ENCODE data around the gene PHLDA1. TPM values are rescaled to one million over a fixed set of nuclear protein-coding genes. Genes with fewer than 3 reads are reported as not detected.

The PHLDA1 gene
- total RNA-seq, 1 donor = 0.54 TPM

DNA sequence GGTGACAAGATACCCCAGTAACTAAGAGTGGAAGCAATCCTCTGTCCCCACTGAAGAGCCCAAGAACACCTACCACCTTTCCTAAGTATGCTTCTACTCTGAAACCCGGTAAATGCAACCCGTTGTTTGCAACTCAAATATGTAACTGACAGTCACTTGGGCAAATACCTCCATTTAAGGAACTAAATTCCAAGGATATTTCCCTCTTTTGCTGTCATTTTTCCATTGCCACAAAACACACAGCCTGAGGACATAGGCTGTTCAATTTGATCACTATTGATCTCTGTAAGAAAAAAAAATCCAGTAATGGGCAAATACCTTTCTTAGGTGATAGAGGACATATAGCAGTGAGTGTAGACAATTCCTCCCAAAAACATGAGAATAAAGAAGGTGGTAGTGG lies 6.6 kb upstream of the PHLDA1 start:
- no peak for DNase-seq (ENCODE audit: low read depth in 2 of 3, low spot score in 2 of 3)

DNA sequence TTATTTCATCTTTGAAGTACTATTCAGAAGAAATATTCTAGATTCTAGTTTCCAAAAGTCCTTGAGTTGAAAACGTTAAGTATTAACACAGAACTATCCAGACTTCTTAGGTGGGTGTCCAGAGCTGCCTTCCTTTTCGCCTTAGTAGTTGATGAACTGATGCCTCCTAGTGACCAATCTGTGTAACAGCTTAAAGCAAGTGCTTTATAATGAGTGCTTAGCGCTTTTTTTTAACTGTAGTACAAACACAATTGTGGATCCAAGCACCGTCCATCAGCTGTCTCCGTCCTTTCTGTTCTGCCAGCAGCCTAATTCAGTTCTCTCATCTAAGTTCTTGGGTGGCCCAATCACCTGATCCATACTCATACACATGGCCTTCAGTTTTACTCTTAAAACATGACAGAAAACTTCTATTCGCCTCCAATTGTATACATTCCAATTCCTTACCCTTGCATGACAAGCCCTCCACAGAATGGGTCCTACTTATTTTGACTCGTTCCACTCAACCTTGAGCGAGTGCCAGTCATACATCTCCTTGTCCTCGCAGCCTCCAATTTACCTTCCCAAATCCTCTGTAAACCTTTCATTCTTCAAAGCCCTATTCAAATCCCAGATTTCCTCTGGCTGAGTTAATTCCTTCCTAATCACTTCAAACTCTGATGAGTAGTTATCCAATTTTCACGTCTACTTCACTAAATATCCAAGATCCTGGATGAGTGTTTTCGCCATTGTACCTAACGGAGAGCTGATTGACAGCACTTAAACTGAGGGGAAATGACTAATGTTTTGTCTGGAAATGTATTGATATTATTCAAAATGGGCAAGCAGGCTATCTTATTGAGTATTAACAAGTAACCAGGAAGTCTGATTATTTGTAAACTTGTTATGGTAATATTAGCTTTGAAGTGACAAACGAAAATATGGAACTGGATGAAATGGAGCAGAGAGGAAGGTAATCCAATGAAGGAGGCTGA lies 5.8 kb upstream of the PHLDA1 start:
- DNase-seq (ENCODE audit: low read depth in 2 of 3, low spot score in 2 of 3) = peak in 2 of 3 donors; percentile 72 to 83

DNA sequence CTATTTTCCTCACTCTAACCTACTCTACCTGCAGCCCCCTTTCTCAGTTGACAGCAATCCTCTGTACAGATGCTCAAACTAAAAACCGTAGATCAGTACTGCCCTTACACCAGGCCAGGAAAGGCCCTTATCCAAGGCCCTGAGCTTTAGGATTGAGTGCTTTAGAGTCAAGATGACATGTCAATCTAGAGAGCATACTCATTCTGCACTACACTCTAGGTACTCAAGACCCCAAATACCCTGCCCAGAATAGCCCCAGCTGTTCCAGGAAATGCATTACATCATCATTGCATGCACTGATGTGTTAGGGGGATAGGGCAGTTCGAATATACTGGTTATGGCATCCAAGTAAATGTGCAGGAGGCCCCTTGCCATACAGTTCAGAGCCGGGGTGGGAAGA lies 3.5 kb upstream of the PHLDA1 start:
- DNase-seq (ENCODE audit: low read depth in 2 of 3, low spot score in 2 of 3) = no peak

DNA sequence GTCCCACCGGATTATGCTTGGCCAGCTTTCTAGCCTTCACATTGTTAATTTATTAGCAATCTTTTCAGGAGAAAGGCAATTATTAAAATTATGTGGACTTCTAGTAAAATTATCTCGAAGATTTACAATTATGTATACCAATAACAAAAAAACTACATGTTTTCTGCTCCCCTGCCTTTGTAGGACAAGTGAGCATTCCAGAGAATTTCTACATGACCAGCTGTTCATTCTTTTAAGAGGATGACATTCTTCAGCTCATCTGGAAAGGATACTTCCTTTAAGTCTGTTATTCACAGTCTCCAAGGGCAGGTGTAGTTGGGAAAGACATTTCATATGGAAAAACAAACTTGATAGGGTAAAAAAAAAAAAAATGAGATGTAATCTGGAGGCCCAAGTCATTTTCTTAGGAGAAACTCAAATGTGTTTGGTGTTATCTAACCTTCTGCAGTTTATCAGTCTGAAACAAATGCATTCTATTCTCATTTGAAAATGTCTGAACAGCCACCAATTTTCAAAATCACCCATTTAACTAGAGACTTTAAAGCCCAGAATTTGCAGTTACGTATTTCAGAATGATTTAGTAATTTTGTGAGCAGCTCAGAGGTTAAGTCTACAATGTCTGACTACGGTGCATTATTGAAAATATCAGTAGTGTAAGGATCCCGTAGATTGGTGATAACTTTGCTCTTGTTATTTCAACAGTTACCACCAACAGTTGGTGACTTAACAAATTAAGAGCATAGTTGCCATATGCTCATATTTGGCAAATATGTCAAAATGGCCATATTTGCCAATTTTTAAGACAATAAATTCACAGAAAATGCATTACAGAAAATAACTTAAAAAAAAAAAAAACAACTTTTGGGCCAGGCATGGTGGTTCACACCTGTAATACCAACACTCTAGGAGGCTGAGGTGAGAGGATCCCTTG lies 1.8 kb upstream of the PHLDA1 start:
- DNase-seq (ENCODE audit: low read depth in 2 of 3, low spot score in 2 of 3) = no peak

DNA sequence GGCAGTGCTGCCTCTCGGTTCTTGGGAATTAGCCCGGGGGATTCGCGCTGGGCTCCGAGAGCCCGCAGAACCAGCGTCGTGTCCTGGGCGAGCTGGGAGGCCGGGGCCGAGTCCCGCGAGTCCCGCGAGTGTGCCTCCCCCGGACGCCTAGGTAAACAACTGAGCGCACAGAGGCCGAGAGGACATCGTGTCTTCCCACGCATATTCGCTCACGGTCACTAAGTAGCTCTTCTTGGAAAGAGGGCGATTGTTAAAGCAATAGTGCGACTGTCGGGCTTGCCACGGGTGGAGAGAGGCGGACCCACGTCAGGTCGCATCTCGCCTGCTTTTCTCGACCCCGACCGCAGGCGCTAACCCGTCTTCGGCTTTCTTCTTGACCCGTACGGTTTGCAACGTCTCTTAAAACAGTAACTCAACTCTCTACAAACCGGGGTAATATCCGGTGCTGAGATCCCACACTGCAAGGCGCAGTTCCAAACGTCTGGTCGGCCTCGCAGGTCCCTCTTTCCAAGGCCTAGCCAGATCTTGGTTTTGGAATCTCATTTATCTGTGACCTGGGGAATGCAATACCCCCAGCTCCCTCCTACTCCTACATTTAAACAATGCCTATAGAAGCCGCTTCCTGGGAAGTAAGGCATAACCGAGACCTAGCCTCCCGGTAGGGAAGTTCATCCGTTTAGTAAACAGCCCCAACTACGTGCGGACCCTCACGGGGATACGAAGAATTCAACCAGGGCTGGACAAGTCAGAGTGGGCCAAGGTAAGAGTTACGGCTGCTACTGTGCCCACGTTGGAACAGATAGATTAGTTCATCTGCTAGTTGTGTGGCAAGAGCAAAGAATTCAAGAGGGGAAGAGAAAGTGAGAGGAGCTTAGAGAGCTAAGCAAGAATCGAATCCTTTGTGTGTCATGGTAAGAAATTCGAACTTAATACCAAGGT lies 736 bp upstream of the PHLDA1 start:
- peak in 2 of 3 donors; percentile 24 to 41 for DNase-seq (ENCODE audit: low read depth in 2 of 3, low spot score in 2 of 3)

DNA sequence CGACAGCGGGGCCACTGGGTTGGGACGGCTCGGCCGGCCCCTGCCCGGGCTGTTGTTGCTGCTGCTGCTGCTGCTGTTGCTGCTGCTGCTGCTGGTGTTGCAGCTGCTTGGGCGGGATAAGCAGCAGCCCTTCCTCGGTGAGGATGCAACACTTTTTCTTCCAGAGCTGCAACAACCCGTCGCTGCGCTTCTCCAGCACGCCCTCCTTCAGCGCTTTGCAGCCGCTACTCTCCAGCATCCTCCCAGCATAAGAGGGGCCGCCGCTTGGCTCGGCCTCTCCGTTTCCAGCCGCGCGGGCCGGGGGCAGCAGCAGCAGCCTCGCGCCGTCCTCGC lies 529 bp downstream of the PHLDA1 start:
- DNase-seq (ENCODE audit: low read depth in 2 of 3, low spot score in 2 of 3) = no peak

DNA sequence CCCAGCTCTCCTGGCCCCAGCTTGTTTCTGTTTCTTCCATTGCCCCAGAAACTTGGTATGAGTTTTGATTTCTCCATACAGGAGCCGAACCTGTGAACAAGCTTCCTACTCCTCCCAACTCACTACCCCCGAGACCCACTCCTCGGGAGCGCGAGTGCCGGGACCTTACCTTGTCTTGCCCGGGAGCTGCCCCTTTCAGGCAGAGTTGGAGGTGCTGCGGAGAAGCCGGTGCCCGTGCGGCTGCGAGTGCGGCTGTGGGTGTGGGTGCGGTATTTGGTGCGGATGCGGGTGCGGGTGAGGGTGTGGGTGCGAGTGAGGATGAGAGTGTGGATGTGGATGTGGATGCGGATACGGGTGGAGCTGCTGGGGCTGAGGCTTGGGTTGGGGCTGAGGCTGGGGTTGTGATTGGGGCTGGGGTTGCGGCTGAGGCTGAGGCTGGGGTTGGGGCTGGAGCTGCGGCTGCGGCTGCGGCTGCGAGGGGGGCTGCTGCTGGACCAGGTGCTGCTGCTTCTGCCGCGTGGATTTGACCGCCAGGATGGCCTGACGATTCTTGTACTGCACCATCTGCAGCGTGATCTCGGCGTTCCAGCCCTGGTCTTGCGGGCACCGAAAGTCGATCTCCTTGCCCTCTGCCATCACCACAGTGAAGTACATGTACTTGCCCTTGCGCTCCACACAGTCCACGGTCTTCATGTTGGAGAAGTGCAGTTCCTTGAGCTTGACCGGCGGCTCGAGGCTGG lies 1.1 kb downstream of the PHLDA1 start:
- peak in 2 of 3 donors; percentile 22 to 23 for DNase-seq (ENCODE audit: low read depth in 2 of 3, low spot score in 2 of 3)

DNA sequence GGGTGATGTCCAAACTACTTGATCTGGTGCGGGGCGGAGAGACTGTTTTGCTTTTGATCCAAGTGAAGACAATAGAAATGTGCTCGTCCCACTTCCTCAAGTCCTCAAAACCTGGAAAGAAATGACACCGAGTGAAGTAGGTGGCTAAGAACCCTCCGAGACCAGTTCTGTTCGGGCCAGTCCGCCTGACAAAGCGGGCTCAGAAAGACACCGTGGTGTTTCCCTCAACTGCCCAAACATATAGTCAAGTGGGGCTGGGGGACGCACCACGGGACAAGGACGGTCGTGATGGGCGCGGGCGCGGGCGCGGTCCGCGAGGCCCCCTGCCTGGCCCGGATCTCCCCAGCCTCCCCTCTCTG lies 1.6 kb downstream of the PHLDA1 start:
- peak in 1 of 3 donors; percentile 12 for DNase-seq (ENCODE audit: low read depth in 2 of 3, low spot score in 2 of 3)

DNA sequence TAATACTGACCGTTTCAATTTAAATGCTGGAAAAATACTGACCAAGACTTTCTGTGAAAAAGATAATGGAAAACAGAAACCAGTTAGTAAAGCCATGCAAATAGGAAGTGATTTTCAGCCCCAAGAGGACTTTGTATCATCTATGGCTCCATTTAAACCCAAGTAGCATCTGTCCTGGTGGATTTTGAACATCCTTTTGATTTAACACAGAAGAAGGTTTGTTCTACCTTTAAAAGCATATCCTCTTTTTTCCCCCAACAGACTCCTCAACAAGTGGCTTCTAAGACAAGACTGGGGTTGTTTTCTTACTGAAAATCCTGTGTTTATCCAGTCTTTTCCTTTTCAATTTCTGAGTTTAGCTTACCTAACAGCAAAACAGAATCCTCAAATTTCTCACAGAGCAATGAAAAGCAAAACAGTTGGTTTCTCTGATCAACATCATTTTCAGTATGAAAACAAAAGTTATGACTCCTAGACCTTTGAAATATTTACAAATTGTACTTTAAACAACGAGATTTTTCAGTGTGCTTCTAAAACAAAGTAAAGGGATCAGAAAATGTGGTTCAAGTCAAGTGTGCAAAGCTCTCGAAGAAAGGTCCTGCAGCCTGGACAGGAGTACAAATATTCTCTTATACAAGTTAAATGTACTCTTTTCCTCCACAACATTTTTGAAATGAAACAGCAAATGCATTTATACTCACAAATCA lies 2.9 kb downstream of the PHLDA1 start:
- no peak for DNase-seq (ENCODE audit: low read depth in 2 of 3, low spot score in 2 of 3)

DNA sequence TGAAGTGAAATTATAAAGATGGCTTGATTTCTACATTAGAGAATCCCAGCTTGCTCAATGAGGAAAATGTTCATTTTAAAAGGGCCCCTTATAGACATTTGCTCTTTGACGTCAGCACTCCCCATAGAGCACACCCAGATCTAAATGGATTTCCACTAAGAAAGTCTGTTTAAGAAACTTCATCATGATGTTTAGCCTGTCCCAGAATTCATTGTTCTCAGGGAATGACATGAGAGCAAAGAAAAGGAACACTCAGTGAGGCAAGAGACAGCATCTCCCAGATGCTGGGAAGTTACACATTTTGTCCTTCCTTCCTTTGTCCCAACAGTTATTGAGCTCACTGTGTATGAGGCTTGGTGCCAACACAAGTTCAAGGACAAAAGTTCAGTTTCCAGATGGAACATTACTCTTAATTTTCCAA lies 4.9 kb downstream of the PHLDA1 start:
- DNase-seq (ENCODE audit: low read depth in 2 of 3, low spot score in 2 of 3) = no peak

DNA sequence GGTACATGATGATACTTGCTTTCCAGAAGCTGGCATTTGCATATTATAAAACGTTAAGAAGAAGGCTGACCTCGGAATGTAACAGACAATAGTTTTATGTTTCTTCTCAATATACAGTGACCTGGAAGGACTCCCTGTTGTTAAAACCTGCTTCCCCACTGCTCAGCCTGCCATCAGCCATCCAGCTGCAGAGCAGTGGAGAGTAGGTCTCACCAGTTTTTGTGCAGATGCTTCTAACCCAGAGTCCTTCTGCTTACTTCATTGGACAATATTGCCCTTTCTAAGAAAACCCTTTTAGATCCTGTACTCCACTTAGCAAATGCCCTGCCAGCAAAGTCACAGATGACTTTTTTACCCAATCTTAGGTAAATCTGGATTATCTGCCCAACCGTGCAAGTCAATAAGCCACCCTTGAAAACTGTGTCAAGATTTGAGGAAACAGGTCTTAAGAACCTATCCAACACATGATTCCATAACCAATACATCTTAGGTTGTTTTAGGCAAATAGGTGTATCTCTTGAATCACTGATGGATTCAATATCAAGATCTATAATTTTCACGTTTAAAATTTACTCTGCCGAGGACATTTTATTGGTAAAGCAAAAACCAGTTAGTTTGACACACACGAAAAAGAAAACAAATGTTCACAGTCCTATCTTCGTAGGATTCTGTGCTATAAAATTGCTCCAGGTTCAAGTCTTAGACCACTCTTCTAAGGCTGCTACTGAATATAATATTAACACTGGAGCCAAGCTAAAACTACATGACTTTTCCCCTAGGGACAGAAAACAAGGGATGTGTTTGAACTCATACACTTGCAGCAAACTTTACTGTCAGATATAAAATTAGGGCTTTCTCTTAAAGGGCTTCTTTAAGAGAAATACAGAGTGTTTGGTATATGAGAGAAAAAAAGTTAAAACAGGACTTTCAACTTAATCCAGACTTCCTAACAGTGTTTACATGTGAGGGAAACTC lies 5.7 kb downstream of the PHLDA1 start:
- DNase-seq (ENCODE audit: low read depth in 2 of 3, low spot score in 2 of 3) = no peak

DNA sequence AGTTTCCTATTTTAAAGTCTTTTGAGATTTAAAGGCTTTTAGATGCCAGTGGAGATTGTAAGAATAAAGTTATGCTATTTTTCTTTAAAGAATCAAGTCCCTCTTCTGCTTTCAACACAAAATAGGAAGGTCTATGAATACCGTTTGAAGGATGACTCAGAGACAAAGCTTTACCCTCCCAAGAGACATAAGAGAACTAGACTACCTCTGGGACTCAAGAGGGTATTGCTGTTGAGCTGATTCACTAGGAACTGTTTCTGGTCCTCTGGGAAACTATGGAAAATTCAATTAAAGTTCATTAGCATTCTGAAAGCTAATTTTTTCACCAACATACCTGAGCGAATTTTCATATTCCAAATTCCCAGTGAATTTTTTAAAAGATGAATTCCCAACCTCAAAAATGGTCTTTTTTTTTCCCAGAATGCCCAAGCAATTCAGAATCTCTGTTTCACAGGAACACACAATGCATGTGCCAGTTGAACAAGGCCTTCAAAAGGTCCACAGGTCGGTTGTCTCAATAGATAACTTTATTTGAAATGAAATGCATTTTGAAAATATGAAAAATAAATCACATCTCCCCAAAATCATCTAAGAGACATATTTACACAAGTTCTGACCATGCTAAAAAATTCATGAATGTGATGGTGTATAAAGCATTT lies 6.5 kb downstream of the PHLDA1 start:
- DNase-seq (ENCODE audit: low read depth in 2 of 3, low spot score in 2 of 3) = no peak

DNA sequence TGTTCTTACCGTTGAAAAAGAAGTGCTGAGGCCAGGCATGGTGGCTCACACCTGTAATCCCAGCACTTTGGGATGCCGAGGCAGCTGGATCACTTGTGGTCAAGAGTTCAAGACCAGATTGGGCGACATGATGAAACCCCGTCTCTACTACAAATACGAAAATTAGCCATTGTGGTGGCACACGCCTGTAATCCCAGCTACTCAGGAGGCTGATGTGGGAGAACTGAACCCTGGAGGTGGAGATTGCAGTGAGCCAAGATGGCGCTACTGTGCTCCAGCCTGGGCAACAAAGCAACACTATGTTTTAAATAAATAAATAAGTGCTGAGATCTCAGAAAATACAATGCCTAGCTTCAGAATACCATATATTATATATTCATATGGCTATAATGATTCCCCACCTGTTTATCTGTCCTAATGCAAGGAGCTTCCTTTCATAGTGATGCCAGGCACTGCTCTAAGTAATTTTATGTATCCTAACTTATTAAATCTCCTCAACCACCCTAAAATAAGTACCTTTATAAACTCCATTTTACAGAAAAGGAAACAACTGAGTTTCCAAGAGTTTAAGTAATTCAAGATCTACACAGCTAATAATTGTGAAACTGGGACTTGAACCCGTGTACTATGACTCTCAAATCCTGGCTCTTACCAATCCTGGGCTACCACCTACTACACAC lies 7.3 kb downstream of the PHLDA1 start:
- no peak for DNase-seq (ENCODE audit: low read depth in 2 of 3, low spot score in 2 of 3)

DNA sequence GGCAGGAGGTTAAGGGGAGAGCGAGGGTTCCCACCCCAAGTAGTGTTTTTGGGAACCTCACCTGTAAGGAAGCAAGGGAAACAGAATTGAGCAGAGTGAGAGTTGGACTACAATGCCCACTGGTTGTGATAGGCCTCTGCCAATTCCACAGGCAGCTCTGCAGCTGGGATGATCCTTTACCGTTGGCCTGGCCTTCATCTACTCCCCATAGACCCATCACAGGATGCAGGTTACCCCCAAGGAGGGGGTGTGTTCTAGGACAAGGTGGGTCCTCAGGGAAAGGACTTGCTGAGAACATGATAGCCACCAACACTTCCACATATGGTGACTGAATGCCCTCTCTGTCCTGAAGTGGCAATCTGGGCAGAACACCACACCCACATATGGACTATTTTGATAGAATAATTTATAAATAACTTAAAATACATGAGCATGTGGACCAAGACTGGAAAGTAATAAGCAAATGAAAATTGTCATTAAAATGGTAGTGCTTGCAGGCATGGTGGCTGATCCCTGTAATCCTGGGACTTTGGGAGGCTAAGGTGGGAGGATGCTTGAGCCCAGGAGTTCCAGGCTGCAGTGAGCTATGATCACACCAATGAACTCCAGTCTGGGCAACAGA lies 8.4 kb downstream of the PHLDA1 start:
- no peak for DNase-seq (ENCODE audit: low read depth in 2 of 3, low spot score in 2 of 3)

DNA sequence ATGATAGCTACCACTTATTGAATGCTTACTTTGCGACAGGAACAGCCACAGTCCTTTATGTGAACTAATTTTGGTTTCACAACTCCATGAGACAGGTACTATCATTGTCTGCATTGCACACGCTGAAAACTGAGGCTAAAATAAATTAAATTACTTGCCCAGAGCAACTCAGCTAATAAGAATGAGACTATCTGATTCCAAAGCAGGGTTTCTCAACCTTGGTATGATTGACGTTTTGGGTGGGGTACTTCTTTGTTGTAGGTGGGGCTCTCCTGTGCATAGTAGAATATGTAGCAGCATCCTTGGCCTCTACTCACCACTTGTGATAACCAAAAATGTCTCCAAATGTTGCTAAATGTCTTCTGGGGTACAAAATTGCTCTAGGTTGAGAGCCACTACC lies 9.1 kb downstream of the PHLDA1 start:
- DNase-seq (ENCODE audit: low read depth in 2 of 3, low spot score in 2 of 3) = no peak

Measured in hematopoietic multipotent progenitor cell (in vitro differentiated cells).